ENCODE measurements around the gene DYNLT2B. TPM values are rescaled to one million over a fixed set of nuclear protein-coding genes. Genes with fewer than 3 reads are reported as not detected.

The DYNLT2B gene
- total RNA-seq, 4 donors from 2014 or later, result 2.4 to 4.4 (median 3.7) TPM; not detected in 1

DNA sequence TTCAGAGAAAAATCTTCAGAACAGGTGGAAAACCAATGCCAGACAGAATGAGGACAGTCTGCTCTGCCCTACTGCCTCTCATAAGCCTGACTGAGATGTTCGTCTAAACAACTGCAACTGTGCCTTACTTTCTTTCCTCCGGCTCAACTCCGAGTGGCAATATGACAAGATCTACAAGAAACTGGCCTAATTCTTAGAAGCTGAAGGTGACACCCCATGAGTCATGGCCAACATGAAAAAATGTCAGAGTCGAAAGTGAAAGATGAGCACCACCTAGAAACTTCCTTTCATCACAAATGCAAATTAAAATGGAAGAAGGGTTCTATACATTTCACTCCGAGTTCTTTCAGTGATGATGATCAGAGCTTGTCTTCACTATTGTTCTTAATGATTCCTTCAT is 43.5 kb downstream of the DYNLT2B start:
- peak overlapping the region in 2 of 4 donors; percentile 4 to 18 for H3K27ac ChIP-seq
- no peak for DNase-seq

DNA sequence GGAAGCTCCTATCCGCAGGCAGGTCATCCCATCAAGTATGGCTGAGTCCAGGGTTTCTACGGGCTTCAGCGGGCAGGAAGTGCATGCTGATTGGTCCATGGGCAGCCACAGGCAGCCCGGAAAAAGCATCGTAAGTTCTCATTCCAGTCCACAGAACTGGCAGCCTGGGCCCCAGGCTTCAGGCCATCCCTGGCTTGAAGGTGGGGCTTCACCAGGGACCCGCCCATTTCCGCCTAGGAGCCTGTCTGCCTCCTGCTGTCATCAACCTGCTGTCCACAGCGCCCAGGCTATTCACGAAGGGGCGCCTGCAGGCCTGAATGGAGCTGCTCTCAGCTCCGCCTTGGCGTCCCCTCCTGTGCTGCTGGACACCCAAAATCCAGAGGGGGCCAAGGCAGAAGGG is 44.4 kb downstream of the DYNLT2B start:
- Histone ChIP-seq H3K36me3 (peaks cover 0 to 10% (median 2%) of the 10 kb centered on the region in 4 donors), H3K4me3 (no peak overlapping the region), H3K4me1 (peaks cover 0 to 11% (median 3%) of the 10 kb centered on the region in 4 donors), H3K9me3 (no peaks in the 10 kb centered on the region), H3K27ac (peak overlapping the region in 1 of 4 donors; percentile 4), H3K27me3 (no peaks in the 10 kb centered on the region)
- intact Hi-C loops (cut with DNase I; ENCODE audit: low total_unique reads) (no loop called here), in situ Hi-C loops (cut with MboI; ENCODE audit: low pct_ligation_motif_present in 1 of 4, low pct_unique_long_range_greater_than_20kb in 1 of 4, low sequenced_read_pairs in 3 of 4) (loop anchor here in 2 of 4 donors (25.0 kb wide), 1 partner anchor 239 kb away; the partner anchor contains the start of genes RNF168 (in 2 of the 2) and SMCO1 (in 2 of the 2))
- 96% methylated on average over 8 of the region's 12 CpGs; no CpG with 5 or more reads in 1 of the 2 donors for WGBS, 2 donors (ENCODE audit: low coverage in 1 of 2)
- TF ChIP-seq EP300 (IDR thresholded peaks at IDR 0.05; ENCODE audit: low read depth) (no peak), POLR2A (IDR thresholded peaks at IDR 0.05) (no peak), POLR2AphosphoS5 (IDR thresholded peaks at IDR 0.05) (no peak)
- TF ChIP-seq, protein P1, sequence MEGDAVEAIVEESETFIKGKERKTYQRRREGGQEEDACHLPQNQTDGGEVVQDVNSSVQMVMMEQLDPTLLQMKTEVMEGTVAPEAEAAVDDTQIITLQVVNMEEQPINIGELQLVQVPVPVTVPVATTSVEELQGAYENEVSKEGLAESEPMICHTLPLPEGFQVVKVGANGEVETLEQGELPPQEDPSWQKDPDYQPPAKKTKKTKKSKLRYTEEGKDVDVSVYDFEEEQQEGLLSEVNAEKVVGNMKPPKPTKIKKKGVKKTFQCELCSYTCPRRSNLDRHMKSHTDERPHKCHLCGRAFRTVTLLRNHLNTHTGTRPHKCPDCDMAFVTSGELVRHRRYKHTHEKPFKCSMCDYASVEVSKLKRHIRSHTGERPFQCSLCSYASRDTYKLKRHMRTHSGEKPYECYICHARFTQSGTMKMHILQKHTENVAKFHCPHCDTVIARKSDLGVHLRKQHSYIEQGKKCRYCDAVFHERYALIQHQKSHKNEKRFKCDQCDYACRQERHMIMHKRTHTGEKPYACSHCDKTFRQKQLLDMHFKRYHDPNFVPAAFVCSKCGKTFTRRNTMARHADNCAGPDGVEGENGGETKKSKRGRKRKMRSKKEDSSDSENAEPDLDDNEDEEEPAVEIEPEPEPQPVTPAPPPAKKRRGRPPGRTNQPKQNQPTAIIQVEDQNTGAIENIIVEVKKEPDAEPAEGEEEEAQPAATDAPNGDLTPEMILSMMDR (IDR thresholded peaks at IDR 0.05), result no peak
- no peak for DNase-seq

More for the DNA sequence above, 43.5 kb downstream of the DYNLT2B start:
- H3K9me3 ChIP-seq, result no peaks in the 10 kb centered on the region
- no peak overlapping the region for H3K4me3 ChIP-seq
- TF ChIP-seq, protein P1 (IDR thresholded peaks at IDR 0.05), result no peak
- TF ChIP-seq POLR2AphosphoS5 (IDR thresholded peaks at IDR 0.05) (no peak), EP300 (IDR thresholded peaks at IDR 0.05; ENCODE audit: low read depth) (no peak), POLR2A (IDR thresholded peaks at IDR 0.05) (no peak)
- WGBS, 2 donors (ENCODE audit: low coverage in 1 of 2), result 83% methylated on average over 5 of the region's 5 CpGs; no CpG with 5 or more reads in 1 of the 2 donors
- H3K36me3 ChIP-seq, result peaks cover 0 to 6% (median 2%) of the 10 kb centered on the region in 4 donors
- intact Hi-C loops (cut with DNase I; ENCODE audit: low total_unique reads), result no loop called here
- in situ Hi-C loops (cut with MboI; ENCODE audit: low pct_ligation_motif_present in 1 of 4, low pct_unique_long_range_greater_than_20kb in 1 of 4, low sequenced_read_pairs in 3 of 4), result loop anchor here in 2 of 4 donors (25.0 kb wide), 1 partner anchor 238 kb away; the partner anchor contains the start of genes RNF168 (in 2 of the 2) and SMCO1 (in 2 of the 2)
- H3K4me1 ChIP-seq, result peaks cover 3 to 20% (median 8%) of the 10 kb centered on the region in 4 donors
- no peaks in the 10 kb centered on the region for H3K27me3 ChIP-seq

DNA sequence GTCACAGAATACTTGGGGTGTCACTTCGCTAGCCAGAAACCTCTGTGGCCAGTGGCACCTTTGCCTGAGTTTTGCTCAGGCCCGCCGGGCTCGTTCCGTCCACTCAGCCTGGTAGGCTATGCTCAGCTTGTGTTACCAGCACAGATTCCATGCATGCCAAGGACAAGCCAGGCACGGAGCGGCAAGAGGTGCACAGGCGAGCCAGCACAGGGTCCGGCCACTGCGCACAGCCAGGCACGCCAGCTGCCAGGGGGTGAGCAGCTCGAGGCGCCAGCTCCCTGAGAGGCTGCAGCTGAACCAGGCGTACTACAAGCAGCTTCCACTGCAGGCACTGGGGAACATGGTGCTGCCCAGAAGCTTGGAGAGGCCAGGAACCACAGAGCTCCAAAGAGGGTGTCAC is 45.2 kb downstream of the DYNLT2B start:
- H3K36me3 ChIP-seq, result peaks cover 0 to 12% (median 2%) of the 10 kb centered on the region in 4 donors
- peaks cover 0 to 13% (median 5%) of the 10 kb centered on the region in 4 donors for H3K4me1 ChIP-seq
- 83 to 98% methylated on average over 1 to 14 of the region's 14 CpGs for WGBS, 2 donors (ENCODE audit: low coverage in 1 of 2)
- H3K4me3 ChIP-seq, result no peak overlapping the region
- H3K27me3 ChIP-seq, result no peaks in the 10 kb centered on the region
- in situ Hi-C loops (cut with MboI; ENCODE audit: low pct_ligation_motif_present in 1 of 4, low pct_unique_long_range_greater_than_20kb in 1 of 4, low sequenced_read_pairs in 3 of 4) (loop anchor here in 2 of 4 donors (25.0 kb wide), 1 partner anchor 239 kb away; the partner anchor contains the start of genes RNF168 (in 2 of the 2) and SMCO1 (in 2 of the 2)), intact Hi-C loops (cut with DNase I; ENCODE audit: low total_unique reads) (no loop called here)
- no peaks in the 10 kb centered on the region for H3K9me3 ChIP-seq
- no peak overlapping the region for H3K27ac ChIP-seq
- TF ChIP-seq POLR2AphosphoS5 (IDR thresholded peaks at IDR 0.05) (no peak), POLR2A (IDR thresholded peaks at IDR 0.05) (no peak), EP300 (IDR thresholded peaks at IDR 0.05; ENCODE audit: low read depth) (no peak)
- TF ChIP-seq, protein P1 (IDR thresholded peaks at IDR 0.05), result no peak
- DNase-seq, result no peak

DNA sequence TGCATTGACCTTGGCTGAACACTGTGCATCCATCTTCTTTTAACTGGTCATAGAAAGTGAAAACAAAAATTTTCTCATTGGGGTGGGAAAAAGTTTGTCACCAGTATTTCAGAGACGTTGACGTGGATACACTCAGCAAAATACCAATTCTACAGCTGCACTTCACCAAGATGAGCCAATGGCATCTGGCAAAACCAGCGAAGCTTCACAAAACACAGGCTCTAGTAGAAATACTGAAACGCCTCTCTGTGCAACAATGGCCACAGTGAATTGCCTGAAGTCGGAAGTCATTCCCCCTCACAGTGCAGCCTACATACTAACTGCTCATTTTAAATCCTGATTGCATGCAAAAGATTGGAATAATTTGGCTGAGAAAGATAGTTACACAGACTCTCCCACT is 47.5 kb downstream of the DYNLT2B start:
- no peak for DNase-seq
- H3K4me3 ChIP-seq, result no peak overlapping the region
- in situ Hi-C loops (cut with MboI; ENCODE audit: low pct_ligation_motif_present in 1 of 4, low pct_unique_long_range_greater_than_20kb in 1 of 4, low sequenced_read_pairs in 3 of 4) (loop anchor here in 2 of 4 donors (25.0 kb wide), 1 partner anchor 242 kb away; the partner anchor contains the start of genes RNF168 (in 2 of the 2) and SMCO1 (in 2 of the 2)), intact Hi-C loops (cut with DNase I; ENCODE audit: low total_unique reads) (no loop called here)
- WGBS, 2 donors (ENCODE audit: low coverage in 1 of 2), result 90 to 95% methylated on average over 2 to 5 of the region's 5 CpGs
- no peak overlapping the region for H3K27ac ChIP-seq
- H3K36me3 ChIP-seq, result peaks cover 0 to 28% (median 7%) of the 10 kb centered on the region in 4 donors
- H3K27me3 ChIP-seq, result no peaks in the 10 kb centered on the region
- H3K4me1 ChIP-seq, result peaks cover 0 to 7% (median 5%) of the 10 kb centered on the region in 4 donors
- H3K9me3 ChIP-seq, result no peaks in the 10 kb centered on the region
- TF ChIP-seq EP300 (IDR thresholded peaks at IDR 0.05; ENCODE audit: low read depth) (no peak), POLR2AphosphoS5 (IDR thresholded peaks at IDR 0.05) (no peak), POLR2A (IDR thresholded peaks at IDR 0.05) (no peak)
- TF ChIP-seq, protein P1 (IDR thresholded peaks at IDR 0.05), result no peak

Measured in transverse colon (tissue), 4 donors.